Myometrial cell (primary cell): ENCODE data around the gene ADH1B. TPM values are rescaled to one million over a fixed set of nuclear protein-coding genes. Genes with fewer than 3 reads are reported as not detected.

Source experiments
- total RNA-seq: library from RNA; depleted of rRNA; stranded (reverse); fragments of >200 nt; gene quantifications from 2 replicates; pipeline ENCODE4 v1.2.3, GENCODE V29; 2015

Gene ADH1B
- 0.29 and 1.2 TPM in 2 replicates for total RNA-seq

GRCh38 chr4:99321241-99322191, at the start of gene ADH1B:
ADH1B (minus strand) TSS chr4:99321401; CDS start chr4:99321331, 70 bp downstream.

GRCh38 chr4:99352602-99353537, 31.7 kb upstream of the ADH1B start, which contains the start of gene ADH1C:
ADH1C (minus strand) TSS chr4:99352746; CDS start chr4:99352675, 71 bp downstream.

GRCh38 chr4:99290848-99291786, 30.1 kb downstream of the ADH1B start, which contains the start of gene ADH1A:
ADH1A (minus strand) TSS chr4:99290985; CDS start chr4:99290914, 71 bp downstream.

Other genes starting within 250 kb of the ADH1B start
- 168 and 174 TPM in 2 replicates for gene ADH5, start 232.6 kb downstream of the ADH1B start, total RNA-seq
- gene ADH4, start 177.1 kb downstream of the ADH1B start, total RNA-seq, result not detected in 2 replicates
- gene ADH6, start 102.2 kb downstream of the ADH1B start, total RNA-seq, result not detected in 2 replicates
- gene ADH1A, start 30.4 kb downstream of the ADH1B start, total RNA-seq, result not detected in 2 replicates
- gene ADH1C, start 31.3 kb upstream of the ADH1B start, total RNA-seq, result not detected in 2 replicates
- gene ADH7, start 113.9 kb upstream of the ADH1B start, total RNA-seq, result not detected in 2 replicates
- not detected in 2 replicates for gene C4orf17, start 189.6 kb upstream of the ADH1B start, total RNA-seq
- 3.5 and 4.6 TPM in 2 replicates for gene TRMT10A, start 242.6 kb upstream of the ADH1B start, total RNA-seq